Transverse colon (tissue), 3 donors: Measurements from ENCODE around the gene UBA52.

Source experiments
- CTCF ChIP-seq, 5 experiments: fragments of 200-600 bp in 3 of 5; fragments of 450-650 bp in 2 of 5; sonication (generic) in 3 of 5; IDR thresholded peaks; 1 replicate in 2 of 5; 2 replicates in 3 of 5; pipeline ENCODE4 v1.5.1; 2016 to 2017; ENCODE audit warnings: antibody characterized with exemption in 5 of 5, inconsistent platforms in 3 of 5, mild to moderate bottlenecking in 2 of 5, moderate library complexity in 1 of 5
- EP300 ChIP-seq: sonication (generic); formaldehyde crosslinking; IDR thresholded peaks from one replicate; pipeline ENCODE4 v1.6.1; 2017; ENCODE audit warnings: antibody characterized with exemption, low read depth
- POLR2A ChIP-seq: fragments of 450-650 bp; IDR thresholded peaks from one replicate; pipeline ENCODE4 v1.6.1; 2016; ENCODE audit warnings: antibody characterized with exemption, mild to moderate bottlenecking, moderate library complexity

DNA sequence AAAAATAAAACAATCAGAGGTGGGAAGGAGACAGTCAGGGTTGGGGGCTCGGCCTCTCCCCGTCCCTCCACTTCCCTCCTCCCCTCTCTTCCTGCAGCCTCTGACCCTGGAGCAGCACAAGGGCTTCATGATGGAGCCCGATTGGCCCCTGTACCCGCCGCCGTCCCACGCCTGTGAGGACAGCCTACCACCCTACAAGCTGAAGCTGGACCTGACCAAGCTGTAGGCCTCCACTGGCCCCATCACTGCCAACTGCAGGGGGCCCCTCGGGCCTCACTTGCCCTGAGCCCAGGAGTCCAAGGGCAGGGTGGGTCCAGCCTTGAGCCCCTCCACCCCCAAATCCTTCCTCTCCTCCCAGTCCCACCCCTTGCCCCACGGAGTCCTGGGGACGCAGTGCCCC is 48.7 kb downstream of the UBA52 start:
- TF ChIP-seq CTCF (IDR thresholded peaks at IDR 0.05) (no peak), EP300 (no peak), POLR2A (no peak)
